GM19397 (cell line): ENCODE data around the gene SKP1.

ENCODE experiments used
- ATAC-seq: cut with Tn5 transposase; IDR thresholded peaks from one replicate; pipeline ENCODE4 v1.9.1; 2021; ENCODE audit warnings: mild to moderate bottlenecking, moderate library complexity; ENCODE audit not compliant: unreplicated experiment

SKP1 gene

GRCh38 chr5:134130239-134130945 is 46.4 kb downstream of the SKP1 start:
- no peak for ATAC-seq

- ATAC-seq, result no peak
Observed at GRCh38 chr5:134129411-134130238, 47.1 kb downstream of the SKP1 start.

- ATAC-seq, result no peak
Observed at GRCh38 chr5:134128648-134128995, 48.1 kb downstream of the SKP1 start.

- ATAC-seq, result no peak
Observed at GRCh38 chr5:134127988-134128647, 48.6 kb downstream of the SKP1 start.

GRCh38 chr5:134127376-134127861 is 49.3 kb downstream of the SKP1 start:
- ATAC-seq, result peak; percentile 58

GRCh38 chr5:134125039-134126015 is 51.4 kb downstream of the SKP1 start:
- ATAC-seq, result no peak

- no peak for ATAC-seq
Observed at GRCh38 chr5:134124289-134125038, 52.3 kb downstream of the SKP1 start.

GRCh38 chr5:134123360-134123759 is 53.4 kb downstream of the SKP1 start:
- ATAC-seq, result no peak

GRCh38 chr5:134122530-134122929 is 54.2 kb downstream of the SKP1 start:
- ATAC-seq, result no peak

- no peak for ATAC-seq
Observed at GRCh38 chr5:134120386-134121138, 56.2 kb downstream of the SKP1 start.

GRCh38 chr5:134119720-134120119 is 57.0 kb downstream of the SKP1 start:
- ATAC-seq, result no peak

- ATAC-seq, result no peak
Observed at GRCh38 chr5:134118212-134118835, 58.4 kb downstream of the SKP1 start.

GRCh38 chr5:134116789-134117761 is 59.7 kb downstream of the SKP1 start:
- no peak for ATAC-seq

- ATAC-seq, result no peak
Observed at GRCh38 chr5:134116286-134116685, 60.5 kb downstream of the SKP1 start.

GRCh38 chr5:134115806-134116175 is 61.0 kb downstream of the SKP1 start:
- ATAC-seq, result no peak

- peak; percentile 23 for ATAC-seq
Observed at GRCh38 chr5:134114886-134115805, 61.6 kb downstream of the SKP1 start.
